K562 (cell line): ENCODE measurements around the gene TMEM255A. TPM values are rescaled to one million over a fixed set of nuclear protein-coding genes. Genes with fewer than 3 reads are reported as not detected.

Experiments
- ATAC-seq: fragments of 200-7000 bp; cut with Tn5 transposase; 3 replicates; pipeline ENCODE4 v1.9.1; 2020; ENCODE audit warnings: moderate library complexity
- BruUV-seq: library from RNA; stranded (reverse); fragments of 400-500 nt; replicated peaks from 2 replicates; lab custom pipeline; 2021; lab: Mats Ljungman, UMichigan
- CTCF ChIA-PET: fragments of 300-600 bp; formaldehyde crosslinking; extraction: SDS; loops from one replicate; lab custom pipeline; 2021; ENCODE audit warnings: low intra/inter-chr PET ratio; lab: Yijun Ruan, JAX
- POLR2A ChIA-PET: fragments of 300-600, 350-650 bp; sonication (Branson Sonifier 250); formaldehyde crosslinking; extraction: SDS; loops from one replicate; lab custom pipeline; 2021; ENCODE audit warnings: antibody characterized with exemption, inconsistent platforms; lab: Yijun Ruan, JAX
- DNase-seq, 4 experiments: peaks; one replicate each; pipeline versions ENCODE4 v3.0.0 to v3.0.0-alpha.2; 2011 to 2018; ENCODE audit warnings: low spot score in 3 of 4, mixed read lengths in 3 of 4; ENCODE audit errors: extremely low read depth in 1 of 4
- FAIRE-seq: peaks from 2 replicates; lab custom pipeline; 2011; peaks lifted over from hg19 to GRCh38; lab: Jason Lieb, UNC
- H2AFZ ChIP-seq: 2 replicates; pipeline ENCODE4 v1.6.0; 2011; ENCODE audit warnings: low read depth, low read length, control low read depth, inconsistent platforms
- H3K27ac ChIP-seq: fragments of 200-600 bp; 3 replicates; pipeline ENCODE4 v1.8.0; 2011; ENCODE audit warnings: low read depth, mild to moderate bottlenecking, control low read depth, inconsistent platforms, low read length, moderate library complexity, mixed read lengths; ENCODE audit errors: extremely low read depth
- H3K27me3 ChIP-seq, 2 experiments: fragments of 300-600 bp in 1 of 2; 2 replicates in 1 of 2; 3 replicates in 1 of 2; pipeline versions ENCODE4 v1.6.0 to v1.8.0; 2011; ENCODE audit warnings: inconsistent platforms in 2 of 2, low read length in 2 of 2, mild to moderate bottlenecking in 1 of 2, mixed read lengths in 1 of 2, moderate library complexity in 1 of 2; ENCODE audit not compliant: control insufficient read depth in 2 of 2, insufficient read depth in 2 of 2
- H3K36me3 ChIP-seq: fragments of 300-600 bp; 3 replicates; pipeline ENCODE4 v1.8.0; 2011; ENCODE audit warnings: mild to moderate bottlenecking, low read length, inconsistent platforms; ENCODE audit not compliant: control insufficient read depth, insufficient read depth
- H3K4me1 ChIP-seq, 2 experiments: fragments of 200-600 bp in 1 of 2; replicated peaks in 1 of 2; 2 replicates in 1 of 2; 3 replicates in 1 of 2; pipeline versions ENCODE4 v1.5.1 to v1.8.0; 2011; ENCODE audit warnings: inconsistent platforms in 2 of 2, low read length in 2 of 2, mild to moderate bottlenecking in 1 of 2, mixed read lengths in 1 of 2, moderate library complexity in 1 of 2; ENCODE audit not compliant: control insufficient read depth in 2 of 2, insufficient read depth in 2 of 2
- H3K4me2 ChIP-seq: 2 replicates; pipeline ENCODE4 v1.6.1; 2011; ENCODE audit warnings: low read length, control low read depth, inconsistent platforms, mixed read lengths; ENCODE audit not compliant: insufficient read depth
- H3K4me3 ChIP-seq: fragments of 200-600 bp; sonication (generic), shearing (Covaris generic); 2 replicates; pipeline ENCODE4 v1.5.1; 2016; ENCODE audit warnings: control low read depth, inconsistent platforms
- H3K79me2 ChIP-seq: fragments of 200-600 bp; 3 replicates; pipeline ENCODE4 v1.8.0; 2011; ENCODE audit warnings: low read length, inconsistent platforms; ENCODE audit not compliant: control insufficient read depth, insufficient read depth
- H3K9ac ChIP-seq, 2 experiments: 2 replicates each; pipeline versions ENCODE4 v1.6.0 to v1.6.1; 2011; ENCODE audit warnings: low read depth in 2 of 2, low read length in 2 of 2, control low read depth in 1 of 2, inconsistent platforms in 1 of 2, mild to moderate bottlenecking in 1 of 2, mixed read lengths in 1 of 2; ENCODE audit not compliant: insufficient read depth in 1 of 2
- H3K9me1 ChIP-seq: one replicate; pipeline ENCODE4 v1.6.0; 2011; ENCODE audit warnings: inconsistent platforms, mild to moderate bottlenecking, low read length, moderate library complexity; ENCODE audit not compliant: control insufficient read depth, insufficient read depth
- H3K9me3 ChIP-seq: replicated peaks from 2 replicates; pipeline ENCODE4 v1.5.1; 2011; ENCODE audit warnings: low read depth, low read length, inconsistent platforms; ENCODE audit not compliant: control insufficient read depth, insufficient read depth
- H4K20me1 ChIP-seq: replicated peaks from 2 replicates; pipeline ENCODE4 v1.6.1; 2011; ENCODE audit warnings: low read length, inconsistent platforms, mixed read lengths; ENCODE audit not compliant: control insufficient read depth, insufficient read depth
- FOXK2 ChIP-seq, 2 experiments: fragments of 450-650 bp; IDR thresholded peaks in 1 of 2; conservative IDR thresholded peaks in 1 of 2; 2 replicates each; pipeline ENCODE4 v1.6.1; 2016; ENCODE audit warnings: low read depth in 2 of 2, mild to moderate bottlenecking in 1 of 2
- SREBF2 ChIP-seq: sonication (generic); formaldehyde crosslinking; IDR thresholded peaks from 2 replicates; pipeline ENCODE4 v1.4.0; 2020; ENCODE audit warnings: mild to moderate bottlenecking, missing genetic modification reagents
- THRAP3 ChIP-seq: fragments of 450-650 bp; IDR thresholded peaks from 2 replicates; pipeline ENCODE4 v1.6.1; 2016; ENCODE audit warnings: mild to moderate bottlenecking, inconsistent platforms, borderline replicate concordance
- XRCC3 ChIP-seq: fragments of 450-650 bp; IDR thresholded peaks from 2 replicates; pipeline ENCODE4 v1.6.1; 2017; ENCODE audit warnings: mild to moderate bottlenecking, moderate library complexity
- ZKSCAN3 ChIP-seq: fragments of 250-450 bp; sonication (Bioruptor Pico); IDR thresholded peaks from 2 replicates; pipeline ENCODE4 v1.4.0; 2020
- ZNF444 ChIP-seq: fragments of 250-450 bp; sonication (Bioruptor Pico); IDR thresholded peaks from 2 replicates; pipeline ENCODE4 v1.4.0; 2020; ENCODE audit warnings: mild to moderate bottlenecking, moderate library complexity
- ZNF766 ChIP-seq: fragments of 200-800 bp; sonication (Bioruptor generic); conservative IDR thresholded peaks from 2 replicates; pipeline ENCODE4 v1.6.1; 2016; ENCODE audit warnings: missing genetic modification characterization, missing compliant biosample characterization
- WGBS: fragments of 100-300 bp; shearing (Covaris generic); methylation state at CpG from one replicate; pipeline ENCODE4 v1.1.6; 2016; ENCODE audit warnings: low coverage, mixed read lengths; ENCODE audit not compliant: insufficient coverage; ENCODE audit errors: missing lambda C conversion rate; 5-methylcytosine and 5-hydroxymethylcytosine counted together
- in situ Hi-C: fragments of 300-500 bp; cut with MboI; formaldehyde crosslinking; loops from 4 replicates; pipeline ENCODE4 v1.15.0; 2018; ENCODE audit warnings: inconsistent platforms, mixed read lengths
- intact Hi-C: fragments of 100-400 bp; cut with micrococcal nuclease; formaldehyde crosslinking; loops from 2 replicates; pipeline ENCODE4 v1.14.2; 2022
- polyA plus RNA-seq, 8 experiments: library from polyadenylated mRNA; depleted of rRNA in 4 of 8; stranded (reverse) in 5 of 8; unstranded in 3 of 8; fragments of >200 nt; fragmentation: Nextera tagmentation in 2 of 8; fragmentation: Illumina TruSeq in 1 of 8; extraction: Ambion mirVana in 2 of 8; extraction: Trizol in 1 of 8; gene quantifications; 2 replicates each; pipeline versions ENCODE4 v1.2.1 to v1.2.3, GENCODE V29; 2011 to 2014; ENCODE audit warnings: inconsistent platforms in 1 of 8, missing spikeins in 1 of 8
- total RNA-seq, 7 experiments: library from RNA; depleted of rRNA in 6 of 7; stranded (reverse); fragments of >200 nt in 6 of 7; fragmentation: Illumina TruSeq in 2 of 7; extraction: Trizol in 2 of 7; gene quantifications; 2 replicates each; pipeline versions ENCODE4 v1.2.1 to v1.2.3, GENCODE V29; 2011 to 2021; ENCODE audit warnings: low replicate concordance in 1 of 7
- TF ChIP-seq, protein P1 (sequence below): fragments of 250-450 bp; sonication (Bioruptor Pico); IDR thresholded peaks from 2 replicates; pipeline ENCODE4 v1.8.0; 2022; ENCODE audit warnings: moderate library complexity, mild to moderate bottlenecking, inconsistent platforms

Gene TMEM255A
- total and polyA plus RNA-seq, 9 of the 15 experiments (the other 6 are each of a cell fraction or from before 2014, with no cell fraction given) = 0.01 TPM; not detected in 8

GRCh38 chrX:120308959-120309872, 2.0 kb downstream of the TMEM255A start:
- POLR2A ChIA-PET = interaction anchor here (0.6 kb wide), 1 partner anchor 58 kb away, joined by 3 read pairs; no protein-coding TSS in a partner anchor
- no peak overlapping the region for H3K9ac ChIP-seq
- no peak overlapping the region for H3K4me2 ChIP-seq
- CTCF ChIA-PET = no interaction called here
- no peaks in the 10 kb centered on the region for H3K9me3 ChIP-seq
- 73% methylated on average over 18 of the region's 52 CpGs for WGBS
- ATAC-seq = no peak
- no peak overlapping the region for H3K27ac ChIP-seq
- H2AFZ ChIP-seq = no peak overlapping the region
- in situ Hi-C loops (no loop called here), intact Hi-C loops (no loop called here)
- no peaks in the 10 kb centered on the region for H3K79me2 ChIP-seq
- no TSS peak for BruUV-seq
- DNase-seq = no peak
- no peaks in the 10 kb centered on the region for H3K9me1 ChIP-seq
- FAIRE-seq = no peak
- H3K4me1 ChIP-seq = peaks cover 5 to 8% of the 10 kb centered on the region in 2 experiments; a peak in 4 of 5 replicates
- H3K27me3 ChIP-seq = no peaks in the 10 kb centered on the region
- H4K20me1 ChIP-seq = no peaks in the 10 kb centered on the region
- TF ChIP-seq ZNF444 (CRISPR knock-in tag) (no peak), SREBF2 (CRISPR knock-in tag) (no peak), ZNF766 (CRISPR knock-in tag) (no peak), ZKSCAN3 (CRISPR knock-in tag) (no peak), XRCC3 (no peak), THRAP3 (no peak), FOXK2 (conservative IDR thresholded peaks at IDR 0.05 in 1 of 2, IDR thresholded peaks at IDR 0.05 in 1 of 2; ENCODE audit: low read depth in 2 of 2) (no peak)
- TF ChIP-seq, protein P1, sequence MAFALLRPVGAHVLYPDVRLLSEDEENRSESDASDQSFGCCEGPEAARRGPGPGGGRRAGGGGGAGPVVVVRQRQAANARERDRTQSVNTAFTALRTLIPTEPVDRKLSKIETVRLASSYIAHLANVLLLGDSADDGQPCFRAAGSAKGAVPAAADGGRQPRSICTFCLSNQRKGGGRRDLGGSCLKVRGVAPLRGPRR = no peak
- no peaks in the 10 kb centered on the region for H3K36me3 ChIP-seq
- H3K4me3 ChIP-seq = no peak overlapping the region
